MM.1S (cell line): ENCODE data around the gene ADK.
"Not testable (repeated sequence)": the region's sequence is repeated elsewhere in the genome, so short reads cannot be mapped to it uniquely, and the experiment has no call there.

Source experiments
- DNase-seq: peaks from one replicate; pipeline ENCODE4 v3.0.0-alpha.2; 2015
- H2AFZ ChIP-seq: fragments of 300-600 bp; sonication (generic); 2 replicates; pipeline ENCODE4 v1.6.0; 2016; ENCODE audit warnings: antibody characterized with exemption, low read length
- H3F3A ChIP-seq: fragments of 300-600 bp; sonication (generic); 2 replicates; pipeline ENCODE4 v1.6.1; 2016; ENCODE audit warnings: mild to moderate bottlenecking, antibody characterized with exemption, low read length, moderate library complexity, mixed read lengths; ENCODE audit not compliant: insufficient read depth
- H3K27ac ChIP-seq: fragments of 300-600 bp; sonication (generic); 2 replicates; pipeline ENCODE4 v1.5.1; 2016; ENCODE audit warnings: mild to moderate bottlenecking, low read length
- H3K27me3 ChIP-seq: fragments of 300-600 bp; sonication (generic); replicated peaks from 2 replicates; pipeline ENCODE4 v1.6.0; 2016; ENCODE audit warnings: low read length; ENCODE audit not compliant: insufficient read depth
- H3K36me3 ChIP-seq: fragments of 300-600 bp; sonication (generic); replicated peaks from 2 replicates; pipeline ENCODE4 v1.6.1; 2016; ENCODE audit warnings: mild to moderate bottlenecking, low read length, mixed read lengths; ENCODE audit not compliant: insufficient read depth
- H3K4me1 ChIP-seq: fragments of 300-600 bp; sonication (generic); 2 replicates; pipeline ENCODE4 v1.6.1; 2016; ENCODE audit warnings: low read length, mixed read lengths
- H3K4me2 ChIP-seq: fragments of 300-600 bp; sonication (generic); 2 replicates; pipeline ENCODE4 v1.6.0; 2016; ENCODE audit warnings: low read depth, low read length
- H3K4me3 ChIP-seq: fragments of 300-600 bp; sonication (generic); 2 replicates; pipeline ENCODE4 v1.5.1; 2016; ENCODE audit warnings: low read length, mixed read lengths
- H3K79me2 ChIP-seq: fragments of 300-600 bp; sonication (generic); 2 replicates; pipeline ENCODE4 v1.6.1; 2016; ENCODE audit warnings: mixed run types, low read length, mixed read lengths
- H3K9ac ChIP-seq: fragments of 300-600 bp; sonication (generic); 2 replicates; pipeline ENCODE4 v1.6.1; 2016; ENCODE audit warnings: low read length, mixed read lengths
- H3K9me2 ChIP-seq: fragments of 300-600 bp; sonication (generic); replicated peaks from 2 replicates; pipeline ENCODE4 v1.6.1; 2016; ENCODE audit warnings: mild to moderate bottlenecking, low read length, mixed read lengths; ENCODE audit not compliant: insufficient read depth
- H3K9me3 ChIP-seq: fragments of 300-600 bp; sonication (generic); replicated peaks from 2 replicates; pipeline ENCODE4 v1.6.1; 2016; ENCODE audit warnings: mild to moderate bottlenecking, low read length, mixed read lengths; ENCODE audit not compliant: insufficient read depth
- H4K20me1 ChIP-seq: fragments of 300-600 bp; sonication (generic); 2 replicates; pipeline ENCODE4 v1.6.1; 2016; ENCODE audit warnings: mild to moderate bottlenecking, low read length, moderate library complexity, mixed read lengths; ENCODE audit not compliant: insufficient read depth
- CTCF ChIP-seq: fragments of 300-600 bp; sonication (generic); IDR thresholded peaks from 2 replicates; pipeline ENCODE4 v1.5.1; 2016; ENCODE audit warnings: antibody characterized with exemption, low read length, mixed read lengths
- EZH2 ChIP-seq: fragments of 300-600 bp; sonication (generic); optimal IDR thresholded peaks from 2 replicates; pipeline ENCODE3; 2017; ENCODE audit warnings: low read depth, mild to moderate bottlenecking, antibody characterized with exemption, low read length, mixed read lengths
- EZH2phosphoT487 ChIP-seq: fragments of 300-600 bp; sonication (generic); IDR thresholded peaks from 2 replicates; pipeline ENCODE4 v1.6.1; 2018; ENCODE audit warnings: antibody characterized with exemption, low read length

The ADK gene

GRCh38 chr10:74575912-74576311 lies 424.9 kb downstream of the ADK start:
- H3K27me3 ChIP-seq = no peaks in the 10 kb centered on the region
- no peaks in the 10 kb centered on the region for H3K4me1 ChIP-seq
- no peaks in the 10 kb centered on the region for H3F3A ChIP-seq
- no peaks in the 10 kb centered on the region for H3K9me2 ChIP-seq
- H3K4me3 ChIP-seq = no peak overlapping the region
- no peaks in the 10 kb centered on the region for H4K20me1 ChIP-seq
- H3K4me2 ChIP-seq = no peak overlapping the region
- no peak for DNase-seq
- no peak overlapping the region for H3K9ac ChIP-seq
- TF ChIP-seq EZH2phosphoT487 (no peak), EZH2 (no peak), CTCF (no peak)
- H2AFZ ChIP-seq = no peak overlapping the region
- H3K36me3 ChIP-seq = no peaks in the 10 kb centered on the region
- H3K9me3 ChIP-seq = no peaks in the 10 kb centered on the region
- H3K79me2 ChIP-seq = no peaks in the 10 kb centered on the region
- H3K27ac ChIP-seq = no peak overlapping the region

- no peaks in the 10 kb centered on the region for H3K27me3 ChIP-seq
- no peak for DNase-seq
- no peak overlapping the region for H3K4me3 ChIP-seq
- no peaks in the 10 kb centered on the region for H3F3A ChIP-seq
- no peak overlapping the region for H3K9ac ChIP-seq
- no peaks in the 10 kb centered on the region for H3K79me2 ChIP-seq
- H3K9me2 ChIP-seq = no peaks in the 10 kb centered on the region
- no peaks in the 10 kb centered on the region for H3K9me3 ChIP-seq
- no peak overlapping the region for H3K27ac ChIP-seq
- H4K20me1 ChIP-seq = no peaks in the 10 kb centered on the region
- no peaks in the 10 kb centered on the region for H3K4me1 ChIP-seq
- H3K4me2 ChIP-seq = no peak overlapping the region
- H2AFZ ChIP-seq = no peak overlapping the region
- H3K36me3 ChIP-seq = no peaks in the 10 kb centered on the region
- TF ChIP-seq EZH2phosphoT487 = no peak
- TF ChIP-seq EZH2 = no peak
- no peak for TF ChIP-seq CTCF
These were observed 425.6 kb downstream of the ADK start for GRCh38 chr10:74576586-74576985.

- not testable (repeated sequence) for H3K36me3 ChIP-seq, H3K4me2 ChIP-seq, H2AFZ ChIP-seq, H3K4me1 ChIP-seq, H3K27ac ChIP-seq, H3K27me3 ChIP-seq, H4K20me1 ChIP-seq, H3K9me3 ChIP-seq, H3K9me2 ChIP-seq, DNase-seq, H3K9ac ChIP-seq, H3F3A ChIP-seq, H3K79me2 ChIP-seq, H3K4me3 ChIP-seq
These were observed 429.4 kb downstream of the ADK start for GRCh38 chr10:74580438-74580837.

GRCh38 chr10:74582566-74582965 lies 431.5 kb downstream of the ADK start:
- no peaks in the 10 kb centered on the region for H4K20me1 ChIP-seq
- no peak overlapping the region for H3K4me3 ChIP-seq
- no peaks in the 10 kb centered on the region for H3K9me3 ChIP-seq

More at GRCh38 chr10:74582566-74582965, 431.5 kb downstream of the ADK start:
- Histone ChIP-seq H2AFZ (no peak overlapping the region), H3K4me1 (peaks cover 12% of the 10 kb centered on the region), H3K9me2 (no peaks in the 10 kb centered on the region), H3K27me3 (no peaks in the 10 kb centered on the region), H3K27ac (no peak overlapping the region), H3F3A (peaks cover 18% of the 10 kb centered on the region), H3K79me2 (no peaks in the 10 kb centered on the region), H3K4me2 (no peak overlapping the region), H3K9ac (no peak overlapping the region), H3K36me3 (no peaks in the 10 kb centered on the region)
- no peak for DNase-seq
- TF ChIP-seq EZH2 = no peak
- no peak for TF ChIP-seq EZH2phosphoT487
- no peak for TF ChIP-seq CTCF
